ENCODE measurements around the gene EN1.
A peak's percentile ranks its signal among the peaks of the same experiment; 100 is the strongest.

Gene EN1

DNA sequence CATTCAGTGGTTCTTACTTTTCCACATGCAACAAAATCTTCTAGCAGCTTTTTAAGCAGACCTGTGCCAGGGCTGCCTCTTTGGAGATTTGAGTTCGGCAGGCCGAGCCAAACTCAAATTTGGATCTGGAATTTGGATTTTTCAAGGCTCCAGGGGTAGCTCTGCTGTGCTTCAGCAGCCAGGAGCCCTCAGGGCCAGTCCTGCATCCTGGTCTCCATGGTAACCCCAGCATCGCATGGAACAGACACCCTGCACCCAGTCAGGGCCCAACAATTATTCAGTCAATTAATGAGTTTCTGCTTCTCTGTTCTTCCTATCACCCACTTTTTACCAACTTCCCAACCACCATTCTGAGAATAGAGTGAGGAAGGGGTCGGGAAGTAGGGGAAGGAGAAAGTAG is 30.0 kb downstream of the EN1 start:
- DNase-seq (ENCODE audit: low read depth): no peak

- no peak for DNase-seq (ENCODE audit: low read depth)
Observed at GRCh38 chr2:118816669-118817068, 30.8 kb downstream of the EN1 start.

GRCh38 chr2:118815731-118816130 is 31.7 kb downstream of the EN1 start:
- no peak for DNase-seq (ENCODE audit: low read depth)

DNA sequence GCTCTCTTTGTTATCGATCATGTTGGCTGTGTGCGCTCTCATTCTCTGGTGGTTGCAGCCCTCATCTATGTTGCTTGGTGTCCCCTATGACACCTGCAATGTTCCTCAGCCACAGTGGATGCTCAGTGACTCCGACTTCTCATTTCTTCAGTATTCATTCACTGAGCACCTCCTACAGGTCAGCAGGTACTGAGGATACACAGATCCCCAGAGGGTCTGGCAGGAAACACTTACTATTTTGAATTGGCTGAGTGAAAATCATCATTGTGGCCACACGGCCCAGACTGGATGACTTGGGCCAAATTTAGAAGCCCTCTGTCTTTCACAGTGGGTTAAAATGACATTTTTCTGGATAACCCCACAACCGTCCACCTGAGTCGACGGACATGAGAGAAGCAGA is 32.1 kb downstream of the EN1 start:
- no peak for DNase-seq (ENCODE audit: low read depth)

- DNase-seq (ENCODE audit: low read depth): no peak
Observed at GRCh38 chr2:118814368-118814767, 33.1 kb downstream of the EN1 start.

GRCh38 chr2:118813601-118814339 is 33.7 kb downstream of the EN1 start:
- DNase-seq (ENCODE audit: low read depth): no peak

GRCh38 chr2:118813111-118813510 is 34.3 kb downstream of the EN1 start:
- DNase-seq (ENCODE audit: low read depth): no peak

DNA sequence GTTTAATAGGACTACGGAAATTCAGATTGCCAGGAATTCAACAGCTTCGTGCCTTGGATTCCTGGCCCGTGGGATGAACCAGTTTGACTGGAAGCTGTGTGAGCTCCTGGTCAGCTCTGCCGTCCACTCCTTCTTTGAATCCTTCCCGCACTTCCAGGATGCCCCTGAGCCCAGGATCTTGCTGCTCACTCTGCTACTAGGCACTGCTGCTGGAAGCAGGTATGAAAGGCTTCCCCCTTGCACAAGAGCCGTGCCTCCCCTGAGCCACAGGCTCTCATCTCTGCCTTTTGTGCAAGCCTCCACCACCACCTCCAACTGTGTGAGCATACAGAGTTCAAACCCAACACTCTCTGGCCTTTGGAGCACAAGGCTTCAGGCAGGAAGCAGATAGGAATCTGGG is 34.9 kb downstream of the EN1 start:
- DNase-seq (ENCODE audit: low read depth): no peak

- no peak for DNase-seq (ENCODE audit: low read depth)
Observed at GRCh38 chr2:118811514-118812115, 35.8 kb downstream of the EN1 start.

DNA sequence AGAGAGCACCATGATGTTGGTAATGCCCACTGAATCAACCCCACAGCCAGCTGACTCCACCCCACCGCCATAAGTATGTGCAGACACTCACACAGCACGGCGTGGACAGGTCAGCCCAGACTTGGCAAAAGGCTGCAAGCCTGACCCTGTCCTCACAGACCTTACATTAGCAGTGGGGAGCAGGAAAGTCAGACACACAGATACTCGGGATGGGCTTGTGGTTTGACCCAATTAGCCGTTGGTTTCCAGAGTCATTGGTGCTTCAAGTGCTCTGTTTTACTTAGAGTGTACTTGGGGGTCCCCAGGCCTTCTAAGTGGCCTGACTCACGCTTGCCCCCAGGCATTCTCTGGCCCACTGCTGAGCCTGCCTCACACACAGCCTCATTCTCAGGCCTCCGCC is 36.7 kb downstream of the EN1 start:
- no peak for DNase-seq (ENCODE audit: low read depth)

DNA sequence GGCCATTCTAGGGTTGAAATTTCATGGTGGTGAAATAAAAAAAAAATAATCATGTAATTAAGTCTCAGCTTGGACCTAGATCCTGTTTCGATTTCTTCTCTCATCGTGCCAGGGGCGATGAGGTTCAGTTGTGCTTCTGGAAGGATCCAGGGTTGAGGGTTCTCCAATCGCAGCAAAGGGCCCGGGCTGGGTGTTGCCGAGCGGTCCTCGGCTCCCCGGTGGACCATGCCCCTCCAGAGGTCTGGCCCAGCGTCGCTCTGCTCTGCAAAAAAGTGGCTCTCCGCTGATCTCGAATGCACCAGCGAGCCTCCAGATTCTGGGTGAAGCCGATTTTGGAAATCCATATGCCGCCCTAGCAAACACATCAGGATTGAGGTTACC is 39.0 kb downstream of the EN1 start:
- no peak for DNase-seq (ENCODE audit: low read depth)

DNA sequence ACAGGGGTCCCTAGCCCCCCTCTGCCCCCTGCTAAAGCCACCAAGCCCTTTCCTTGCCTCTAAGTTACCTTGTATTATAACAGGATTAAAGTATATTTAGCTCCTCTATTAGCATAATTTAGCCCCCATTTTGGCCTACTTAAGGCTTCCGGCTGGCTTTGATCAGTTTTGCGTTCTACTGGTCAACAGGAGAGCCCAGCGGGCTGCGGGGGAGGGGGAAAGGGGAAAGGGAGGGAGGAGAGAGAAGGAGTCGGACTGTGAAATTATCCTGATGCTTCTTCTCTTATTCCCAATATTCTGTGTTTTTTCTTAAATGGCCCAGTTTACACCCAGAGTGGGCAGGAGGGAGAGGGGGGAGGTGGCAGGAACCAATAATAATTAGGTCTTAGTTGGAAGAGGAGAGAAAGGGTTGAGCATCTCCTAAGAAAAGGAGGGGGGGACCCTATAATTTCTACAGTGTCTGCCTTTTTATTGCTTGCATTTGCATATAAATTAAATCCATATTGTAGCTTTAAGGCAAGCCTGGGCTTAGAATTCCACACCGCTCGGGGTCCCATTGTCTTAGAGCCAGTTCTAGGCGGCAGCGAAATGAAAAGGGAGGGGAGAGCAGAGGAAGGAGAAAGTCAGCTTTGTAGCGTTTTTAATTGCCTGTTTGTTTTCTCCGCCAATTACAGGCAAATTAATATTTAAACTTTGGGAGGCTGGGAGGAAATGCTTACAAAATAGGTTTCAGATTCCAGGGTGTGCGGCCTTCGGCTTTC is 39.6 kb downstream of the EN1 start:
- DNase-seq (ENCODE audit: low read depth): no peak

GRCh38 chr2:118806797-118807667 is 40.4 kb downstream of the EN1 start:
- no peak for DNase-seq (ENCODE audit: low read depth)

- peak; percentile 84 for DNase-seq (ENCODE audit: low read depth)
Observed at GRCh38 chr2:118805064-118805690, 42.3 kb downstream of the EN1 start.

GRCh38 chr2:118803012-118803411 is 44.4 kb downstream of the EN1 start:
- DNase-seq (ENCODE audit: low read depth): no peak

- DNase-seq (ENCODE audit: low read depth): peak; percentile 41
Observed at GRCh38 chr2:118801151-118801550, 46.3 kb downstream of the EN1 start.

- no peak for DNase-seq (ENCODE audit: low read depth)
Observed at GRCh38 chr2:118800736-118801135, 46.7 kb downstream of the EN1 start.

- no peak for DNase-seq (ENCODE audit: low read depth)
Observed at GRCh38 chr2:118794546-118794945, 52.9 kb downstream of the EN1 start.
